Erythroblast (primary cell): ENCODE measurements around the gene NHEJ1.

Source experiments
- GATA1 ChIP-seq: IDR thresholded peaks from 2 replicates; pipeline ENCODE4 v1.6.1; 2011; ENCODE audit warnings: low read depth, mild to moderate bottlenecking, control low read depth, low read length, moderate library complexity
- POLR2A ChIP-seq: IDR thresholded peaks from 2 replicates; pipeline ENCODE4 v1.6.1; 2011; ENCODE audit warnings: mild to moderate bottlenecking, low read length

DNA sequence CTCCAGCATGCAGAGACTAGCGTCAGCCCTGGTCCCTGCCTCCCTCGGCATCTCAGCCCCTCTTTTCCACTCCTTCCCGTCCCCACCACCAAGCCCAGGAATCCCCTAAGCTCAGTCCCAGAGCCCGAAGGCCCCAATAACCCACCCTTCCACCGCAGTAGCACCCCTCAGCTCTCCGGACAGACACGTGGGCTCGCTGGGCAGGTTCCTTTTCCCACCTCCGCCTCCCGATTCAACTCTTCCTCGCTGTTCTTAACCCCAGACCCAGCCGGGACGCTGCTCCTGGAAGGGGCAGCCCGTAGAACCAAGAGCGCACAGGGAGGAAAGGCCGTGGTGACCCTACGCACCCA, 101.3 kb downstream of the NHEJ1 start:
- TF ChIP-seq POLR2A: no peak
- no peak for TF ChIP-seq GATA1
